Measurements from ENCODE around the gene SPTLC1.
"Not testable (repeated sequence)": the region's sequence is repeated elsewhere in the genome, so short reads cannot be mapped to it uniquely, and the experiment has no call there.

The SPTLC1 gene

GRCh38 chr9:92026206-92027002, 88.8 kb downstream of the SPTLC1 start:
- no peak for DNase-seq

GRCh38 chr9:92021785-92022541, 93.2 kb downstream of the SPTLC1 start:
- DNase-seq: not testable (repeated sequence)

GRCh38 chr9:92019658-92020057, 95.6 kb downstream of the SPTLC1 start:
- no peak for DNase-seq

GRCh38 chr9:92010705-92011536, 104.3 kb downstream of the SPTLC1 start:
- DNase-seq: no peak

GRCh38 chr9:92010253-92010652, 105.0 kb downstream of the SPTLC1 start:
- not testable (repeated sequence) for DNase-seq

- no peak for DNase-seq
Measured at GRCh38 chr9:92008041-92008440, 107.2 kb downstream of the SPTLC1 start.

GRCh38 chr9:92004045-92004392, 111.2 kb downstream of the SPTLC1 start:
- no peak for DNase-seq

GRCh38 chr9:92003308-92004044, 111.7 kb downstream of the SPTLC1 start:
- no peak for DNase-seq

- not testable (repeated sequence) for DNase-seq
Measured at GRCh38 chr9:92001948-92002347, 113.3 kb downstream of the SPTLC1 start.

GRCh38 chr9:92001244-92001643, 114.0 kb downstream of the SPTLC1 start:
- no peak for DNase-seq

GRCh38 chr9:91995000-91995655, 120.1 kb downstream of the SPTLC1 start:
- DNase-seq: no peak

GRCh38 chr9:91994422-91994821, 120.8 kb downstream of the SPTLC1 start:
- DNase-seq: no peak

GRCh38 chr9:91992461-91993041, 122.7 kb downstream of the SPTLC1 start:
- DNase-seq: no peak

- DNase-seq: no peak
Measured at GRCh38 chr9:91991721-91992341, 123.4 kb downstream of the SPTLC1 start.

GRCh38 chr9:91986248-91986647, 129.0 kb downstream of the SPTLC1 start:
- no peak for DNase-seq

GRCh38 chr9:91985692-91986091, 129.5 kb downstream of the SPTLC1 start:
- DNase-seq: no peak

Data from stimulated activated CD4-positive, alpha-beta T cell treated with anti-CD3 and anti-CD28 coated beads, Interleukin-2, amount 100 ng/mL, for 48 hours (primary cell).